ENCODE data around the gene ARL2BP. TPM values are rescaled to one million over a fixed set of nuclear protein-coding genes. Genes with fewer than 3 reads are reported as not detected.

Gene ARL2BP
- total and polyA plus RNA-seq, 9 of the 15 experiments (the other 6 are each of a cell fraction or from before 2014, with no cell fraction given), result 16.7 to 41.8 (median 27.2) TPM

GRCh38 chr16:57300387-57301125 lies 55.5 kb downstream of the ARL2BP start (continued):
- TF ChIP-seq PRDM10 (IDR thresholded peaks at IDR 0.05; ENCODE audit: partially characterized antibody) (peak; percentile 21), MEF2A (IDR thresholded peaks at IDR 0.05; ENCODE audit: control insufficient read depth, low read depth, low read length) (no peak), MAFK (IDR thresholded peaks at IDR 0.05; ENCODE audit: low read length) (peak; percentile 52; the same call in 1 of the 2 replicates), BRD4 (IDR thresholded peaks at IDR 0.05) (peak; percentile 59; the same call in 1 of the 2 replicates), ZNF224 (CRISPR knock-in tag; IDR thresholded peaks at IDR 0.05) (peak; percentile 14; the same call in 1 of the 2 replicates), VEZF1 (CRISPR knock-in tag; IDR thresholded peaks at IDR 0.05) (peak; percentile 36; the same call in 1 of the 2 replicates), BRD9 (IDR thresholded peaks at IDR 0.05; ENCODE audit: low read depth, partially characterized antibody) (peak; percentile 97), ZBTB11 (CRISPR knock-in tag; IDR thresholded peaks at IDR 0.05) (no peak; a peak in 1 of 6 replicates), FOXK2 (conservative IDR thresholded peaks at IDR 0.05 in 1 of 2, IDR thresholded peaks at IDR 0.05 in 1 of 2; ENCODE audit: low read depth in 2 of 2) (peak; percentile 76 to 88), ZNF764 (CRISPR knock-in tag; IDR thresholded peaks at IDR 0.05; ENCODE audit: low read depth) (peak; percentile 85; the same call in 1 of the 2 replicates), ZBTB26 (CRISPR knock-in tag; IDR thresholded peaks at IDR 0.05) (no peak), RBM25 (IDR thresholded peaks at IDR 0.05; ENCODE audit: low read depth, low read length, severe bottlenecking) (no peak), FOSL1 (tag; conservative IDR thresholded peaks at IDR 0.05) (peak; percentile 63), ZNF3 (CRISPR knock-in tag; IDR thresholded peaks at IDR 0.05) (no peak), ID3 (CRISPR knock-in tag; IDR thresholded peaks at IDR 0.05) (no peak), ID3 (tag; IDR thresholded peaks at IDR 0.05) (peak; percentile 51; the same call in 1 of the 2 replicates)

All from K562 (cell line).